Stimulated activated CD8-positive, alpha-beta memory T cell treated with anti-CD3 and anti-CD28 coated beads, Interleukin-12 subunit alpha, Interleukin-12 subunit beta, amount 100 ng/mL, for 24 hours (primary cell): ENCODE measurements around the gene UTY.
A peak's percentile ranks its signal among the peaks of the same experiment; 100 is the strongest.

ENCODE experiments used
- DNase-seq: peaks from one replicate; pipeline ENCODE4 v3.0.0-alpha.2; 2020; ENCODE audit errors: extremely low read depth

Gene UTY

GRCh38 chrY:13415556-13415955, 64.3 kb downstream of the UTY start:
- DNase-seq, result no peak

GRCh38 chrY:13398876-13399275, 81.0 kb downstream of the UTY start:
- no peak for DNase-seq

DNA sequence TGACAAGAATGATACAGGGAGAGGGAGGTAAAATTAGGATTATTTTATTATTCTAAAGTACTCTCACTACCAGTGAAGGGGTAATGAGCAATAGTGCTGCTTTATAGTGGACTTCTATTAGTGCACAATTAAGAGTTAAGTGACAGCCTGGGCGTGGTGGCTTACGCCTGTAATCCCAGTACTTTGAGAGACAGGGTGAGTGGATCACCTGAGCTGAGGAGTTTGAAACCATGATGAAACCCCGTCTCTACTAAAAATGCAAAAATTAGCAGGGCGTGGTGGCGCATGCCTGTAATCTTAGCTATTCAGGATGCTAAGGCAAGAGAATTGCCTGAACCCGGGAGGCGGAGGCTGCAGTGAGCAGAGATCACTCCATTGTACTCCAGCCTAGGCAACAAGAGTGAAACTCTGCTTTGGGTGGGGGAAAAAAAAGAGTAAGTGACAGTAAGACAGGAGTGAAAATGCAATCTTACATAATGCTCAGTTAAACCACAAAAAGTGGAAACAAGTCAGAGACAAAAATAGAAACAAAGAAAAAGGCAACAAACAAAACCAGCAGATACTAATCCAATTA, 98.6 kb downstream of the UTY start:
- DNase-seq, result no peak

DNA sequence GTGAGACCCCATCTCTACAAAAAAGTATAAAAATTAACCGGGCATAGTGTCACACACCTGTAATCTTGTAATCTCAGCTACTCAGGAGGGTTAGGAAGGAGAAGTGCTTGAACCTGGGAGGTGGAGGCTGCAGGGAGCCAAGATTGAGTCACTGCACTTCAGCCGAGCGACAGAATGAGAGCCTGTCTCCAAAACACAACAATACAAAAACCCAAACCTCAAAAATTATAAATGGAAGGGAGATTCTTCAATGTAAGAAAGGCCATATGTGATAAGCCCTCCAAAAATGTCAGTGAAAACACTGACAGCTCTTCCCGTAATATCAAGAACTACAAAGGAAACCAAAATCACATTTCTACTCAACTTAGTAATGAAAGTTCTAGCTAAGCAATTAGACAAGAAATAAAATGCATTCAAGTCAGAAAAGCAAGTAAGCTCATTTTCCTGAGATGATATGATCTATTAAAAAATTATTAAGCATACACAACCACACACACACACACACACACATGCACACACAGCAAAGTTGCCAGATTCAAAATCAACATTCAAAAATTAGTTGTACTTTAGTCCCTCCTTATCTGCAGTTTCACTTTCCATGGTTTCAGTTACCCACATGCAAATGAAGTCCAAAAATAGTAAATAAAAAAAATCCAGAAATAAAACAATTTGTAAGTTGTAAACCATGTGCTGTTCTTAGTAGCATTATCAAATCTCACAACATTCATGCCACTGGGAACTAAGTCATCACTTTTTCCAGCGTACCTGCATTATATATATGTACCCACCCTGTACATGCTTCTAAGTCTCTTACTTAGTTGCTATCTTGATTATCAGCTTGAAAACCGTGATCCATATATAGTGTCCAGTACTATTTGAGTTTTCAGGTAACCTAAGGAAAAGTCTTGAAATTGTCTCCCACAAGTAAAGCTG, 108.7 kb downstream of the UTY start:
- no peak for DNase-seq

DNA sequence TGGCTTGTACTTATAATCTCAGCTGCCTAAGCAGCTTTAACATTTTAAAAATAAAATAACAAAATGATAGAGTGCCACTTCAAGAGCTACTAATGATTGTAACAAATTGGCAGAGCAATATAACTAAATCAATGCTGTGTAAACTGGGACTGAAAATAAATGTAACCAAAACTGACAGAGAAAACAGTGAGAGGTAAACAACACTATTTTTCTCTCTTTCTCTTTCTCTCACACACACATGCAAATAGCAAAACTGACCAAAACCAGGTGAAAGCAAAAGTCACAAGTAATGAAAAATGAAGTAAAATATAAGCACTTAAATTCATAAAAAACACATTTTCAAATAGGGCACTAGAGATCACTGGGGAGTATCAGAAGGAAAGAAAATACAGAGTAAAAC, 109.6 kb downstream of the UTY start:
- DNase-seq, result no peak

DNA sequence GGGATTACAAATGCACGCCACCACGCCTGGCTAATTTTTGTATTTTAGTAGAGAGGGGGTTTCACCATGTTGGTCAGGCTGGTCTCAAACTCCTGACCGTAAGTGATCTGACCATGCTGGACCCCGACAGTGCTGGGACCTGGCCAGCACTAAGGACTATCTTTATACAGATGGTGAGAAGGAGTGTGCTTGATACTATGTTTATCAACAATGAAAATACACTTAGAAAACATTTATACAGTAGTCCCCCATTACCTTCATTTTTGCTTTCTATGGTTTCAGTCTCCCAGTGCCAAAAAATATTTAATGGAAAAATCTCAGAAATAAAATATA, 111.4 kb downstream of the UTY start:
- no peak for DNase-seq

- DNase-seq, result no peak
Measured at GRCh38 chrY:13363641-13364040, 116.2 kb downstream of the UTY start.

DNA sequence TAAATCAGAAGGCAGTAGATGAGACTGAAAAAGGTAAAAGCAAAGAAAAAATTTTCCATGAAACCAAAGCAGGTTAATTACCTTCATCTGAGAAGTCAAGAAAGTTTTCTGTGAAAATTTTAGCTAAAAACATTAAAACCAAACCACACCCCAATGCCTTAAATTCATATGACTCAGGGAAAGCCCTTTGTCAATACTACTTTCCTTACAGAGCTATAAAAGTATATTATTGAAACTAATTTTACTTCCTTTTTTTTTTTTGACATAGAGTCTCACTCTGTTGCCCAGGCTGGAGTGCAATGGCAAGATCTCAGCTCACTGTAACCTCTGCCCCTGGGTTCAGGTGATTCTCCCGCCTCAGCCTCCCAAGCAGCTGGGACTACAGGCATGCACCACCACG, 117.2 kb downstream of the UTY start:
- no peak for DNase-seq

- no peak for DNase-seq
Measured at GRCh38 chrY:13361656-13362636, 117.9 kb downstream of the UTY start.

- DNase-seq, result no peak
Measured at GRCh38 chrY:13351443-13351842, 128.4 kb downstream of the UTY start.

- DNase-seq, result no peak
Measured at GRCh38 chrY:13347106-13347505, 132.7 kb downstream of the UTY start.

GRCh38 chrY:13345549-13345948, 134.3 kb downstream of the UTY start:
- no peak for DNase-seq

- DNase-seq, result peak; percentile 3
Measured at GRCh38 chrY:13343307-13343946, 136.4 kb downstream of the UTY start.

DNA sequence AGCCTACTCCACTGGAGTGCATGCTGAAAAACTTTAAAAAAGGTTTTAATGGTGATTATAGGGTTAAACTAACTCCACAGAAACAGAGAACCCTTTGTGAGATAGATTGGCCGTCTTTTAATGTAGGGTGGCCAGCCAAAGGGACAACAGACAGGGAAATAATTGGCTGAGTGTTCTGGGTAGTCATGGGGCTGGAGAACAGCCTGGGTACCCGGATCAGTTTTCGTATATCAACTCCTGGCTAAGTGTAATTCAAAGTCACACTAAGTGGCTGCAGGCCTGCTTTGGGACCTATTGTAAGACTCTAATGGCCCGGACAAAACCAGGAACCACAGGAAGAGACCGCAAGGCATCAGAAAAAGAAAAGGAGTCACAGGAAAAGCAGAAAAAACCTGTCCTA, 139.9 kb downstream of the UTY start:
- no peak for DNase-seq

DNA sequence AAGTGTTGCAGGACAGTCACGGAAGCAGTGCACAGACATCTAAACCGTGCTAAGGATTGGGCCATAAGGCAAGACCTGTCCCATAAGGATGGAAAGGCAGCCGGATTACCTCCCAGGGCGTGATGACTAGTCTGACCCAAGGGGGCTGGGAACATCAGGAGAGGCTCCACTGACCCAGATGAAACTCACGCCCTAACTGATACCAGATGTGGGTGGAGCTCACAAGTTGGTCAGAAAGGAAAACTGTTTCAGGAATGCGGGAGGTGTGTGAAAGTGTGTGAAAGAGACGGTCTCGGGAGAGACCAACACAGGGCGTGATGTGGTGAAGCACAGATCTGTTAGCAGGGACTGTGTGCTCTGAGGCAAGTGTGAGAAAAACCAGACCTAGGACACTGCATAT, 140.5 kb downstream of the UTY start:
- no peak for DNase-seq

DNA sequence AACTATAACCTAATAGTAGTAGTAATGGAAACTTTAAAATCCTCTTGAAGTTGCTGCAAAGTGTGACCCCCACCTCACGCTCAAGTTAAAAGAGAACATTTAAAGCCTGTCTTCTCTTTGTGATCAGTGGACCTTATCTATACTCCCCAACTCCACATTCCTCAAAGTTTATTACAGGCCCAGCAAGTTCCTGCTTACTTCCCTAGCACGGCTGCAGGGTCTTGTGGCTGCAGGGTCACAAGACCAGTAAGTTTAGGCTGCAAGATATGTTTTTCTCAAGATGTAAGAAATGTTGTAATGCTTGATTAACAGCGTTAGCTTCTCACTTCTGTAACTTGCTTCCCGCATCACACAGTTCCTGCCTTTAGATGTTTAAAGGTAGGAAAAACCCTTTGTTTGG, 141.1 kb downstream of the UTY start:
- no peak for DNase-seq

DNA sequence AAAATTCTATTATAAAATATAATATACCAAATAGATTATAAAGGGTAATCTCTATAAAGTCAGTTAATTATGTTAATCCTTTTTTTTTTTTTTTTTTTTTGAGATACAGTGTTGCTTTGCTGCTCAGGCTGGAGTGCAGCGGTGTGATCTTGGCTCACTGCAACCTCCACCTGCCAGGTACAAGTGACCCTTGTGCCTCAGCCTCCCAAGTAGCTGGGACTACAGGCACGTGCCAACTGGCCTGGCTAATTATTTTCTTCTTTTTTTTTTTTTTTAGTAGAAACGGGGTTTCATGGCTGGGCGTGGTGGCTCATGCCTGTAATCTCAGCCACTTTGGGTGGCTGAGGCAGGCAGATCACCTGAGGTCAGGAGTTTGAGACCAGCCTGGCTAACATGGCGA, 141.9 kb downstream of the UTY start:
- DNase-seq, result no peak

DNA sequence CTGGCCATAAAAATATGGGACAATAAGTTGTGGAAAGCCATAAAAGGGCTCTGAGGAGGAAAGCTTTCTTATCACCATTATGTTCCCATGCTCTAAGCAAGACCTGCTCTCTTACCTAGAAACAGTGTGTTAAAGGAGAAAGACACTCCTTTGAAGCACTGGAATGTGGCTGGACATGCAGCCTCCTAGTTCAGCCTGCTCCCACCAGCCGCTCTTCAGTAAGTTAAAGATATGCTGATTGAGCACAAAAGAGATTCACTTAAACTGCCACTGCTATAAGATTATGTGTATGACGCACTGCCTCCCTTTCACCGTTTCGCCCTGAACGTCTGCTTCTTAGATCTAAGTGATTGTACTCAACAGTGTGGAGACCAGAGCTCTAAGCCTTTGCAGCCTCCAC, 146.0 kb downstream of the UTY start:
- DNase-seq, result no peak

DNA sequence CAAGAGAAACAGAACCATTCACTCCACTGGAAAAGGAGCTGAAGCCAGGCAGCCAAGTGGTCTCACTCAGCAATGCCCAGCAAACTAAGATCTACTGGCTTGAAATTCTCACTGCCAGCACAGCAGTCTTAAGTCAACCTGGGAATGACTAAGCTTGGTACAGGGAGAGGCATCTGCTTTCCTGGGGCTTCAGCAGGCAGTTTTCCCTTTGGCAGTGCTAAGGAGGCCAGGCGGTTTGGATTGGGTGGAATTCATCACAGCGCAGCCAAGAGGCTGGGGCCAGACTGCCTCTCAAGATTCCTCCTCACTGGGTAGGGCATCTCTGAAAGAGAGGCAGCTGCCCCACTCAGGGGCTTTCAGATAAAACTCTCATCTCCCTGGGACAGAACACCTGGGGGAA, 149.2 kb downstream of the UTY start:
- no peak for DNase-seq

DNA sequence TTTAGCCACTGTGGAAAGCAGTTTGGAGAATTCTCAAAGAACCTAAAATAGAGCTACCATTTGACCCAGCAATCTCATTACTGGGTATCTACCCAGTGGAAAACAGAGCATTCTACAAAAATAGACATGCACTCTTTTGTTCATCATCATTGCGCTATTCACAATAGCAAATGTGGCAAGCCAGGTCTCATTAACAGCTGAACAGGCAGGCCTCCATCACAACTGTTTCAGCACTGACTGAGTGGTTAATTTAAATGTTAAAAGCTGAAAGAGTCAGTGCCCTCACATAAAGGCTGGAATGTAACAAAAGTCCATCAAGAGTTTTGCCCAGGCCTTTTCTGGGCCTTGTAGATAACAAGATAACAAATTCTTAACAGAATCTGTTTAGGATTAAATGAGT, 166.9 kb downstream of the UTY start:
- DNase-seq, result no peak

- DNase-seq, result no peak
Measured at GRCh38 chrY:13307959-13308358, 171.9 kb downstream of the UTY start.

GRCh38 chrY:13300795-13301194, 179.0 kb downstream of the UTY start:
- DNase-seq, result no peak
